Stimulated activated naive CD8-positive, alpha-beta T cell treated with anti-CD3 and anti-CD28 coated beads, Interleukin-15, amount 100 ng/mL, for 72 hours (primary cell): ENCODE data around the gene SIPA1L3.

ENCODE experiments used
- ATAC-seq: fragments of 150-1000 bp; cut with Tn5 transposase; 2 replicates; pipeline ENCODE4 v1.10.0; 2021; ENCODE audit warnings: mild to moderate bottlenecking, moderate library complexity
- DNase-seq, 2 donors: peaks; one replicate each; pipeline ENCODE4 v3.0.0; 2021 to 2022
- H3K27ac Mint-ChIP-seq, 2 donors: one replicate each; pipeline ENCODE4 v1.8.0; 2022; ENCODE audit warnings: mild to moderate bottlenecking in 2 of 2, mixed read lengths in 2 of 2, moderate library complexity in 2 of 2
- H3K27me3 Mint-ChIP-seq: one replicate; pipeline ENCODE4 v1.8.0; 2022; ENCODE audit warnings: mixed read lengths
- H3K4me1 Mint-ChIP-seq: one replicate; pipeline ENCODE4 v1.8.0; 2022; ENCODE audit warnings: mild to moderate bottlenecking, mixed read lengths
- H3K4me3 Mint-ChIP-seq, 2 donors: one replicate each; pipeline ENCODE4 v1.8.0; 2022; ENCODE audit warnings: mild to moderate bottlenecking in 2 of 2, mixed read lengths in 2 of 2, moderate library complexity in 1 of 2
- H3K9me3 Mint-ChIP-seq, 2 donors: one replicate each; pipeline ENCODE4 v1.8.0; 2022; ENCODE audit warnings: mixed read lengths in 2 of 2

The SIPA1L3 gene

GRCh38 chr19:38251564-38252051 lies 344.6 kb downstream of the SIPA1L3 start:
- ATAC-seq = no peak
- Mint-ChIP-seq H3K27ac (peak overlapping the region in 1 of 2 donors; percentile 10), H3K4me3 (no peak overlapping the region), H3K4me1 (peaks cover 2% of the 10 kb centered on the region), H3K27me3 (peaks cover 22% of the 10 kb centered on the region), H3K9me3 (no peaks in the 10 kb centered on the region)
- no peak for DNase-seq

GRCh38 chr19:38252385-38252784 lies 345.4 kb downstream of the SIPA1L3 start:
- DNase-seq (no peak), ATAC-seq (no peak)
- Mint-ChIP-seq H3K9me3 (no peaks in the 10 kb centered on the region), H3K27me3 (peaks cover 30% of the 10 kb centered on the region), H3K4me1 (peaks cover 6% of the 10 kb centered on the region), H3K4me3 (no peak overlapping the region), H3K27ac (no peak overlapping the region)

- Mint-ChIP-seq H3K27ac (no peak overlapping the region), H3K27me3 (peaks cover 35% of the 10 kb centered on the region), H3K9me3 (no peaks in the 10 kb centered on the region), H3K4me3 (no peak overlapping the region), H3K4me1 (peaks cover 6% of the 10 kb centered on the region)
- no peak for ATAC-seq
- DNase-seq = no peak
These were observed 346.1 kb downstream of the SIPA1L3 start for GRCh38 chr19:38252941-38253691.

- Mint-ChIP-seq H3K27me3 (peaks cover 38% of the 10 kb centered on the region), H3K27ac (no peak overlapping the region), H3K9me3 (no peaks in the 10 kb centered on the region), H3K4me1 (peaks cover 6% of the 10 kb centered on the region), H3K4me3 (no peak overlapping the region)
- DNase-seq = no peak
- no peak for ATAC-seq
These were observed 346.8 kb downstream of the SIPA1L3 start for GRCh38 chr19:38253788-38254187.

GRCh38 chr19:38255383-38256014 lies 348.5 kb downstream of the SIPA1L3 start:
- ATAC-seq (no peak), DNase-seq (no peak)
- peak overlapping the region in 1 of 2 donors; percentile 15 for H3K4me3 Mint-ChIP-seq
- no peaks in the 10 kb centered on the region for H3K9me3 Mint-ChIP-seq
- peaks cover 38% of the 10 kb centered on the region for H3K27me3 Mint-ChIP-seq
- H3K27ac Mint-ChIP-seq = no peak overlapping the region
- H3K4me1 Mint-ChIP-seq = peaks cover 6% of the 10 kb centered on the region
